OCI-LY3 (cell line): Measurements from ENCODE around the gene IL11.
A peak's percentile ranks its signal among the peaks of the same experiment; 100 is the strongest.

Experiments used
- H2AFZ ChIP-seq: fragments of 200-600, 300-600 bp; shearing (Covaris generic); 2 replicates; pipeline ENCODE4 v1.6.0; 2014; ENCODE audit warnings: antibody characterized with exemption, low read depth, low read length
- H3K27ac ChIP-seq: fragments of 200-600, 300-600 bp; sonication (generic); 2 replicates; pipeline ENCODE4 v1.5.1; 2014; ENCODE audit warnings: mild to moderate bottlenecking, low read length, moderate library complexity, mixed read lengths
- H3K27me3 ChIP-seq: fragments of 200-600, 300-600 bp; sonication (generic); 2 replicates; pipeline ENCODE4 v1.6.1; 2014; ENCODE audit warnings: low read depth, low read length, mixed read lengths
- H3K36me3 ChIP-seq: fragments of 200-600, 300-600 bp; sonication (generic); replicated peaks from 2 replicates; pipeline ENCODE3; 2014; ENCODE audit warnings: low read depth, low read length, mixed read lengths
- H3K4me1 ChIP-seq: fragments of 300-600, 200-600 bp; sonication (generic); 2 replicates; pipeline ENCODE4 v1.6.1; 2014; ENCODE audit warnings: low read length, mixed read lengths
- H3K4me2 ChIP-seq: fragments of 200-600, 300-600 bp; sonication (generic); 2 replicates; pipeline ENCODE4 v1.6.1; 2014; ENCODE audit warnings: low read length, mixed read lengths
- H3K4me3 ChIP-seq: fragments of 300-600, 200-600 bp; sonication (generic); 2 replicates; pipeline ENCODE4 v1.5.1; 2014; ENCODE audit warnings: antibody characterized with exemption, mild to moderate bottlenecking, low read length, moderate library complexity
- H3K79me2 ChIP-seq: fragments of 300-600, 200-600 bp; shearing (Covaris generic); 2 replicates; pipeline ENCODE4 v1.6.1; 2014; ENCODE audit warnings: mild to moderate bottlenecking, low read length, mixed read lengths
- H3K9ac ChIP-seq: fragments of 300-600, 200-600 bp; shearing (Covaris generic); 2 replicates; pipeline ENCODE4 v1.6.0; 2014; ENCODE audit warnings: mild to moderate bottlenecking, low read length, moderate library complexity
- H3K9me3 ChIP-seq: fragments of 200-600, 300-600 bp; shearing (Covaris generic); 2 replicates; pipeline ENCODE4 v1.6.1; 2014; ENCODE audit warnings: low read length, mixed read lengths; ENCODE audit not compliant: insufficient read depth
- H4K20me1 ChIP-seq: fragments of 200-600, 300-600 bp; sonication (generic); 2 replicates; pipeline ENCODE4 v1.6.1; 2016; ENCODE audit warnings: low read length, mixed read lengths; ENCODE audit not compliant: insufficient read depth
- EZH2phosphoT487 ChIP-seq: fragments of 200-600 bp; shearing (Covaris generic); IDR thresholded peaks from 2 replicates; pipeline ENCODE4 v1.6.1; 2018; ENCODE audit warnings: antibody characterized with exemption, mixed run types, low read depth
- TF ChIP-seq, protein P1 (sequence below): fragments of 200-600, 300-600 bp; sonication (generic); IDR thresholded peaks from 2 replicates; pipeline ENCODE4 v1.5.1; 2014; ENCODE audit warnings: antibody characterized with exemption, low read length, low read depth

IL11 gene

GRCh38 chr19:55341595-55342531, 28.4 kb downstream of the IL11 start:
- H3K27me3 ChIP-seq: 0 out of 2 replicates have a peak, but pooled peaks cover 4% of the 10 kb centered on the region
- H3K4me1 ChIP-seq: peaks cover 9% of the 10 kb centered on the region; the same call in 1 of the 2 replicates
- no peaks in the 10 kb centered on the region for H3K9me3 ChIP-seq
- TF ChIP-seq, protein P1, sequence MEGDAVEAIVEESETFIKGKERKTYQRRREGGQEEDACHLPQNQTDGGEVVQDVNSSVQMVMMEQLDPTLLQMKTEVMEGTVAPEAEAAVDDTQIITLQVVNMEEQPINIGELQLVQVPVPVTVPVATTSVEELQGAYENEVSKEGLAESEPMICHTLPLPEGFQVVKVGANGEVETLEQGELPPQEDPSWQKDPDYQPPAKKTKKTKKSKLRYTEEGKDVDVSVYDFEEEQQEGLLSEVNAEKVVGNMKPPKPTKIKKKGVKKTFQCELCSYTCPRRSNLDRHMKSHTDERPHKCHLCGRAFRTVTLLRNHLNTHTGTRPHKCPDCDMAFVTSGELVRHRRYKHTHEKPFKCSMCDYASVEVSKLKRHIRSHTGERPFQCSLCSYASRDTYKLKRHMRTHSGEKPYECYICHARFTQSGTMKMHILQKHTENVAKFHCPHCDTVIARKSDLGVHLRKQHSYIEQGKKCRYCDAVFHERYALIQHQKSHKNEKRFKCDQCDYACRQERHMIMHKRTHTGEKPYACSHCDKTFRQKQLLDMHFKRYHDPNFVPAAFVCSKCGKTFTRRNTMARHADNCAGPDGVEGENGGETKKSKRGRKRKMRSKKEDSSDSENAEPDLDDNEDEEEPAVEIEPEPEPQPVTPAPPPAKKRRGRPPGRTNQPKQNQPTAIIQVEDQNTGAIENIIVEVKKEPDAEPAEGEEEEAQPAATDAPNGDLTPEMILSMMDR: no peak
- no peak for TF ChIP-seq EZH2phosphoT487
- peaks cover 8% of the 10 kb centered on the region; the same call in 1 of the 2 replicates for H3K79me2 ChIP-seq
- H3K27ac ChIP-seq: no peak overlapping the region
- H3K4me2 ChIP-seq: peak overlapping the region; percentile 87
- peak overlapping the region; percentile 96 for H3K4me3 ChIP-seq
- no peaks in the 10 kb centered on the region for H4K20me1 ChIP-seq
- peak overlapping the region; percentile 94; the same call in 1 of the 2 replicates for H3K9ac ChIP-seq
- no peak overlapping the region for H2AFZ ChIP-seq
- peaks cover 5% of the 10 kb centered on the region for H3K36me3 ChIP-seq

- no peak overlapping the region for H2AFZ ChIP-seq
These were observed 29.1 kb downstream of the IL11 start for GRCh38 chr19:55341171-55341588.

GRCh38 chr19:55340784-55341147, 29.5 kb downstream of the IL11 start:
- H3K36me3 ChIP-seq: peaks cover 5% of the 10 kb centered on the region
- H3K27me3 ChIP-seq: peaks cover 8% of the 10 kb centered on the region; the same call in 1 of the 2 replicates
- TF ChIP-seq, protein P1: peak; percentile 49
- no peak for TF ChIP-seq EZH2phosphoT487
- H3K9me3 ChIP-seq: no peaks in the 10 kb centered on the region
- H3K27ac ChIP-seq: no peak overlapping the region
- H3K9ac ChIP-seq: peak overlapping the region; percentile 94
- peaks cover 9% of the 10 kb centered on the region; the same call in 1 of the 2 replicates for H3K4me1 ChIP-seq
- peaks cover 8% of the 10 kb centered on the region; the same call in 1 of the 2 replicates for H3K79me2 ChIP-seq
- no peaks in the 10 kb centered on the region for H4K20me1 ChIP-seq
- no peak overlapping the region for H2AFZ ChIP-seq
- peak overlapping the region; percentile 96 for H3K4me3 ChIP-seq
- peak overlapping the region; percentile 87 for H3K4me2 ChIP-seq

More at GRCh38 chr19:55341171-55341588, 29.1 kb downstream of the IL11 start:
- Histone ChIP-seq H3K9ac (peak overlapping the region; percentile 94), H3K9me3 (no peaks in the 10 kb centered on the region), H3K27me3 (peaks cover 8% of the 10 kb centered on the region; the same call in 1 of the 2 replicates), H3K79me2 (peaks cover 8% of the 10 kb centered on the region; the same call in 1 of the 2 replicates), H3K4me2 (peak overlapping the region; percentile 87), H3K27ac (no peak overlapping the region), H3K4me1 (peaks cover 9% of the 10 kb centered on the region; the same call in 1 of the 2 replicates), H3K4me3 (peak overlapping the region; percentile 96), H4K20me1 (no peaks in the 10 kb centered on the region), H3K36me3 (peaks cover 5% of the 10 kb centered on the region)
- TF ChIP-seq, protein P1: no peak
- TF ChIP-seq EZH2phosphoT487: no peak
